Osteocyte (in vitro differentiated cells): ENCODE measurements around the gene NCAM2. TPM values are rescaled to one million over a fixed set of nuclear protein-coding genes. Genes with fewer than 3 reads are reported as not detected.

Experiments
- DNase-seq: peaks from one replicate; pipeline ENCODE4 v3.0.0; 2021; ENCODE audit warnings: mixed read lengths; ENCODE audit not compliant: unreplicated experiment; ENCODE audit errors: extremely low spot score
- H3K27ac Mint-ChIP-seq: one replicate; pipeline ENCODE4 v1.8.0; 2021; ENCODE audit warnings: mild to moderate bottlenecking, mixed read lengths; ENCODE audit not compliant: unreplicated experiment
- H3K27me3 Mint-ChIP-seq: one replicate; pipeline ENCODE4 v1.8.0; 2021; ENCODE audit warnings: mixed read lengths; ENCODE audit not compliant: unreplicated experiment
- H3K36me3 Mint-ChIP-seq: one replicate; pipeline ENCODE4 v1.8.0; 2021; ENCODE audit warnings: mixed read lengths; ENCODE audit not compliant: unreplicated experiment
- H3K4me1 Mint-ChIP-seq: one replicate; pipeline ENCODE4 v1.8.0; 2021; ENCODE audit warnings: mixed read lengths; ENCODE audit not compliant: unreplicated experiment
- H3K4me3 Mint-ChIP-seq: one replicate; pipeline ENCODE4 v1.8.0; 2021; ENCODE audit warnings: mild to moderate bottlenecking, moderate library complexity, mixed read lengths; ENCODE audit not compliant: unreplicated experiment
- H3K9me3 Mint-ChIP-seq: one replicate; pipeline ENCODE4 v1.8.0; 2021; ENCODE audit warnings: mixed read lengths; ENCODE audit not compliant: unreplicated experiment
- CTCF ChIP-seq: fragments of 200-600 bp; sonication (generic); IDR thresholded peaks from 2 replicates; pipeline ENCODE4 v1.5.0; 2021; ENCODE audit warnings: antibody characterized with exemption, mild to moderate bottlenecking, moderate library complexity
- total RNA-seq: library from RNA; stranded (reverse); gene quantifications from 2 replicates; pipeline ENCODE4 v1.2.1, GENCODE V29; 2021

The NCAM2 gene
- total RNA-seq, 1 donor from 2014 or later = 121 TPM

- Mint-ChIP-seq H3K4me1 (peaks cover 1% of the 10 kb centered on the region), H3K36me3 (no peaks in the 10 kb centered on the region), H3K27ac (no peak overlapping the region), H3K9me3 (no peaks in the 10 kb centered on the region), H3K27me3 (no peaks in the 10 kb centered on the region), H3K4me3 (no peak overlapping the region)
- no peak for TF ChIP-seq CTCF
- no peak for DNase-seq
Observed at GRCh38 chr21:21238629-21239400, 240.6 kb downstream of the NCAM2 start.

- H3K4me1 Mint-ChIP-seq = peaks cover 2% of the 10 kb centered on the region
- no peak overlapping the region for H3K4me3 Mint-ChIP-seq
- H3K9me3 Mint-ChIP-seq = no peaks in the 10 kb centered on the region
- no peak overlapping the region for H3K27ac Mint-ChIP-seq
- H3K27me3 Mint-ChIP-seq = no peaks in the 10 kb centered on the region
- no peak for TF ChIP-seq CTCF
- H3K36me3 Mint-ChIP-seq = no peaks in the 10 kb centered on the region
- DNase-seq = no peak
Observed at GRCh38 chr21:21241391-21241790, 243.2 kb downstream of the NCAM2 start.

GRCh38 chr21:21246007-21246406 is 247.8 kb downstream of the NCAM2 start:
- no peak for TF ChIP-seq CTCF
- no peak for DNase-seq
- H3K4me1 Mint-ChIP-seq = peaks cover 8% of the 10 kb centered on the region
- H3K9me3 Mint-ChIP-seq = no peaks in the 10 kb centered on the region
- H3K4me3 Mint-ChIP-seq = no peak overlapping the region
- no peaks in the 10 kb centered on the region for H3K27me3 Mint-ChIP-seq
- H3K27ac Mint-ChIP-seq = no peak overlapping the region
- H3K36me3 Mint-ChIP-seq = no peaks in the 10 kb centered on the region

- H3K36me3 Mint-ChIP-seq = no peaks in the 10 kb centered on the region
- H3K4me1 Mint-ChIP-seq = peaks cover 8% of the 10 kb centered on the region
Observed at GRCh38 chr21:21247424-21247823, 249.2 kb downstream of the NCAM2 start.

More at GRCh38 chr21:21247424-21247823, 249.2 kb downstream of the NCAM2 start:
- Mint-ChIP-seq H3K9me3 (no peaks in the 10 kb centered on the region), H3K4me3 (no peak overlapping the region), H3K27ac (no peak overlapping the region), H3K27me3 (no peaks in the 10 kb centered on the region)
- no peak for DNase-seq
- TF ChIP-seq CTCF = no peak
